OCI-LY1 (cell line): ENCODE measurements around the gene AFAP1.

ENCODE experiments used
- H2AFZ ChIP-seq: fragments of 200-600 bp; sonication (generic), shearing (Covaris generic); 2 replicates; pipeline ENCODE4 v1.6.0; 2014; ENCODE audit warnings: antibody characterized with exemption, mild to moderate bottlenecking, low read length
- H3F3A ChIP-seq: fragments of 200-600 bp; sonication (generic), shearing (Covaris generic); 2 replicates; pipeline ENCODE4 v1.6.0; 2014; ENCODE audit warnings: mild to moderate bottlenecking, antibody characterized with exemption, low read length, moderate library complexity; ENCODE audit not compliant: insufficient read depth
- H3K27ac ChIP-seq: fragments of 200-600 bp; sonication (generic); 2 replicates; pipeline ENCODE4 v1.5.1; 2014; ENCODE audit warnings: low read length, mixed run types, mild to moderate bottlenecking, low read depth; ENCODE audit not compliant: poor library complexity, severe bottlenecking
- H3K27me3 ChIP-seq: fragments of 200-600 bp; sonication (generic); 2 replicates; pipeline ENCODE4 v1.6.0; 2014; ENCODE audit warnings: antibody characterized with exemption, mild to moderate bottlenecking, low read length, moderate library complexity; ENCODE audit not compliant: insufficient read depth
- H3K36me3 ChIP-seq: fragments of 200-600 bp; sonication (generic); 2 replicates; pipeline ENCODE4 v1.6.1; 2014; ENCODE audit warnings: mild to moderate bottlenecking, antibody characterized with exemption, low read length, moderate library complexity, mixed read lengths; ENCODE audit not compliant: insufficient read depth
- H3K4me1 ChIP-seq: fragments of 200-600 bp; sonication (generic); 2 replicates; pipeline ENCODE4 v1.5.1; 2014; ENCODE audit warnings: mild to moderate bottlenecking, low read length, moderate library complexity; ENCODE audit not compliant: insufficient read depth, severe bottlenecking
- H3K4me2 ChIP-seq: fragments of 200-600 bp; sonication (generic), shearing (Covaris generic); 2 replicates; pipeline ENCODE4 v1.6.1; 2014; ENCODE audit warnings: low read length
- H3K4me3 ChIP-seq: fragments of 200-600 bp; sonication (generic); 2 replicates; pipeline ENCODE4 v1.5.1; 2014; ENCODE audit warnings: low read length, low read depth, mild to moderate bottlenecking, mixed read lengths; ENCODE audit not compliant: poor library complexity, severe bottlenecking
- H3K79me2 ChIP-seq: fragments of 200-600 bp; shearing (Covaris generic); 2 replicates; pipeline ENCODE4 v1.6.1; 2016; ENCODE audit warnings: mixed run types, low read length, mixed read lengths; ENCODE audit not compliant: insufficient read depth
- H3K9ac ChIP-seq: fragments of 200-600 bp; sonication (generic), shearing (Covaris generic); 2 replicates; pipeline ENCODE4 v1.6.1; 2014; ENCODE audit warnings: mild to moderate bottlenecking, low read length, mixed read lengths
- H3K9me2 ChIP-seq: fragments of 200-600 bp; sonication (generic), shearing (Covaris generic); 2 replicates; pipeline ENCODE4 v1.6.1; 2014; ENCODE audit warnings: low read depth, mild to moderate bottlenecking, low read length, mixed read lengths
- H3K9me3 ChIP-seq: fragments of 200-600 bp; shearing (Covaris generic); 2 replicates; pipeline ENCODE4 v1.6.1; 2014; ENCODE audit warnings: low read length, mixed read lengths
- H4K20me1 ChIP-seq: fragments of 200-600 bp; sonication (generic), shearing (Covaris generic); 2 replicates; pipeline ENCODE4 v1.6.0; 2016; ENCODE audit warnings: mild to moderate bottlenecking, low read length; ENCODE audit not compliant: insufficient read depth
- EZH2 ChIP-seq: fragments of 200-600 bp; sonication (generic), shearing (Covaris generic); IDR thresholded peaks from 2 replicates; pipeline ENCODE4 v1.8.0; 2017; ENCODE audit warnings: borderline replicate concordance, mixed run types, mild to moderate bottlenecking, antibody characterized with exemption, low read length, moderate library complexity, mixed read lengths
- TF ChIP-seq, protein P1 (sequence below): fragments of 200-600 bp; sonication (generic), shearing (Covaris generic); IDR thresholded peaks from 2 replicates; pipeline ENCODE4 v1.5.1; 2017; ENCODE audit warnings: mild to moderate bottlenecking, antibody characterized with exemption, low read length, moderate library complexity, mixed read lengths

The AFAP1 gene

DNA sequence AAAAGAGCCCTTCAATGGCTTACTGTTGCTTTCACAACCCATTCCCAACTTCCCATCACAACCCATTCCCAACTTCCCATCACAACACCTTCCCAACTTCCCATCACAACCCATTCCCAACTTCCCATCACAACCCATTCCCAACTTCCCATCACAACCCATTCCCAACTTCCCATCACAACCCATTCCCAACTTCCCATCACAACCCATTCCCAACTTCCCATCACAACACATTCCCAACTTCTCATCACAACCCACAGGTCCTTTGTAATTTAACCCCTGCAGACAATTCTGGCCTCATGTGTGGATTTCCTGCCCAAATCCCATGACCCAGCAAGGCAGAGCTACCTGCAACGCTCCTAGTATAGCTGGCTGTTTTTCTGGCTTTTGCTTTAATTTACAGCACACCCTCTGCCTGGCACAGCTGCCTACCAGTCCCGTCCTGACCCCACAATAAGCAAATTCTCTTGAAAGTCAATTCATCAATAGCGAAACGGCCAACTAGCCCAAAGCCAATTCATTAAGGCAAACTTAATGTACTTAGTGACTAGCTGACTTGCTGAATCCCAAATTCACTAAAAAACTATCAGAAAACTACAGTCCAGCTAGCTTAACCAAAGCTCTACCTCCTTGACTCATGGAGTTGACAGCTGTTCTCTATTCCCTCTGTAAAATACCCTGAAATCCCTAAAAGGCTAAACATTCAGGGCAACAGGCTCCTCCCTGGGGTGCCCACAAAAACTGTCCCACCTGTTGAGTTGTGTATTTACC lies 75.6 kb downstream of the AFAP1 start:
- Histone ChIP-seq H3K79me2 (no peaks in the 10 kb centered on the region), H3K27me3 (no peaks in the 10 kb centered on the region), H3K9me2 (no peaks in the 10 kb centered on the region), H3K9ac (no peak overlapping the region), H4K20me1 (no peaks in the 10 kb centered on the region), H2AFZ (no peak overlapping the region), H3K4me2 (no peak overlapping the region), H3K27ac (no peak overlapping the region), H3K9me3 (no peaks in the 10 kb centered on the region), H3K4me1 (no peaks in the 10 kb centered on the region), H3K36me3 (no peaks in the 10 kb centered on the region), H3F3A (no peaks in the 10 kb centered on the region), H3K4me3 (no peak overlapping the region)
- no peak for TF ChIP-seq EZH2
- TF ChIP-seq, protein P1, sequence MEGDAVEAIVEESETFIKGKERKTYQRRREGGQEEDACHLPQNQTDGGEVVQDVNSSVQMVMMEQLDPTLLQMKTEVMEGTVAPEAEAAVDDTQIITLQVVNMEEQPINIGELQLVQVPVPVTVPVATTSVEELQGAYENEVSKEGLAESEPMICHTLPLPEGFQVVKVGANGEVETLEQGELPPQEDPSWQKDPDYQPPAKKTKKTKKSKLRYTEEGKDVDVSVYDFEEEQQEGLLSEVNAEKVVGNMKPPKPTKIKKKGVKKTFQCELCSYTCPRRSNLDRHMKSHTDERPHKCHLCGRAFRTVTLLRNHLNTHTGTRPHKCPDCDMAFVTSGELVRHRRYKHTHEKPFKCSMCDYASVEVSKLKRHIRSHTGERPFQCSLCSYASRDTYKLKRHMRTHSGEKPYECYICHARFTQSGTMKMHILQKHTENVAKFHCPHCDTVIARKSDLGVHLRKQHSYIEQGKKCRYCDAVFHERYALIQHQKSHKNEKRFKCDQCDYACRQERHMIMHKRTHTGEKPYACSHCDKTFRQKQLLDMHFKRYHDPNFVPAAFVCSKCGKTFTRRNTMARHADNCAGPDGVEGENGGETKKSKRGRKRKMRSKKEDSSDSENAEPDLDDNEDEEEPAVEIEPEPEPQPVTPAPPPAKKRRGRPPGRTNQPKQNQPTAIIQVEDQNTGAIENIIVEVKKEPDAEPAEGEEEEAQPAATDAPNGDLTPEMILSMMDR, result no peak

DNA sequence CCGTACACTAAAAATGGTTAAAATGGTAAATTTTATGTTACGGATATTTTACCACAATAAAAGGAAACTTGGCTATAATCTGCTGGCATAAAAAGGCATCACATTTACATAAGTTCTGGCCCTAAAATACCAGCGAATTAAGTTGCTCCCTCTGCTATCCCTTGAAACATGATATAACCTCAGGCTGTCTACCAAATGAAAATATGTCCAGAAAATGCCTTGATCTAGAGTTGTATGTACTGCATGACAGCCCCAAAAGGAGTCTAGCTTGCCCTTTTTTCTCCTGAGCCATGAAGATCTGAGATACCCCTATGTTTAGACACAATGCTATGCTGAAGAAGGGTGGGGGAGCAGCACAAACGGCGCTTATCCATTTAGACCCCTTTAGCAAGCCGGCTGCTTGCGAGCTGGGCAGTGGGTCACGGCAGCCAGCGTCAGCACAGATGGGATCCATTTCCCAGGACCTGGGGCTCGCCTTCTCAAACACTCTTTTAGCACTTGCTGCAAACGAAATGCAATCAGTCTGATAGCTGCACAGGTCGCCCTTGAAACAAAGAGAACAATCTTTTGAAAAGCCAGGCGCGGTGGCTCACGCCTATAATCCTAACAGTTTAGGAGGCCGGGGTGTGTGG lies 77.0 kb downstream of the AFAP1 start:
- Histone ChIP-seq H3F3A (no peaks in the 10 kb centered on the region), H3K27ac (no peak overlapping the region), H4K20me1 (no peaks in the 10 kb centered on the region), H3K4me1 (no peaks in the 10 kb centered on the region), H3K4me3 (no peak overlapping the region), H3K9me2 (no peaks in the 10 kb centered on the region), H3K27me3 (no peaks in the 10 kb centered on the region), H3K4me2 (no peak overlapping the region), H2AFZ (no peak overlapping the region), H3K79me2 (no peaks in the 10 kb centered on the region), H3K9ac (no peak overlapping the region), H3K9me3 (no peaks in the 10 kb centered on the region), H3K36me3 (no peaks in the 10 kb centered on the region)
- TF ChIP-seq EZH2, result no peak
- TF ChIP-seq, protein P1, result no peak

- H3K36me3 ChIP-seq, result no peaks in the 10 kb centered on the region
- no peaks in the 10 kb centered on the region for H3K79me2 ChIP-seq
- H3K27ac ChIP-seq, result no peak overlapping the region
- no peak overlapping the region for H3K4me3 ChIP-seq
- TF ChIP-seq EZH2, result no peak
- TF ChIP-seq, protein P1, result no peak
- no peaks in the 10 kb centered on the region for H3K9me3 ChIP-seq
- H2AFZ ChIP-seq, result no peak overlapping the region
- no peaks in the 10 kb centered on the region for H4K20me1 ChIP-seq
- H3K4me2 ChIP-seq, result no peak overlapping the region
- H3K9me2 ChIP-seq, result no peaks in the 10 kb centered on the region
- no peaks in the 10 kb centered on the region for H3K4me1 ChIP-seq
- H3K27me3 ChIP-seq, result no peaks in the 10 kb centered on the region
- H3K9ac ChIP-seq, result no peak overlapping the region
- H3F3A ChIP-seq, result no peaks in the 10 kb centered on the region
Observed at GRCh38 chr4:7861440-7861881, 78.2 kb downstream of the AFAP1 start.
